Neural progenitor cell (in vitro differentiated cells): ENCODE results near the gene ASIC1.

ENCODE experiments used
- CTCF ChIP-seq: fragments of 200-600 bp; sonication (generic); IDR thresholded peaks from 2 replicates; pipeline ENCODE4 v1.5.1; 2017; ENCODE audit warnings: antibody characterized with exemption, mild to moderate bottlenecking
- EZH2 ChIP-seq: fragments of 200-600 bp; sonication (generic); IDR thresholded peaks from 2 replicates; pipeline ENCODE4 v1.6.1; 2017; ENCODE audit warnings: antibody characterized with exemption, mild to moderate bottlenecking, moderate library complexity
- EZH2phosphoT487 ChIP-seq: fragments of 200-600 bp; sonication (generic); IDR thresholded peaks from 2 replicates; pipeline ENCODE4 v1.6.1; 2017; ENCODE audit warnings: antibody characterized with exemption

GRCh38 chr12:50019524-50019923, 37.9 kb upstream of the ASIC1 start:
- no peak for TF ChIP-seq CTCF
- no peak for TF ChIP-seq EZH2
- no peak for TF ChIP-seq EZH2phosphoT487
